Activated CD4-positive, alpha-beta T cell treated with anti-CD3 and anti-CD28 coated beads, Interleukin-2, amount 50 U/mL, for 1 hour (primary cell): ENCODE results near the gene GPC6.

Source experiments
- DNase-seq: peaks from one replicate; pipeline ENCODE4 v3.0.0-alpha.2; 2020

Gene GPC6

GRCh38 chr13:94080527-94080926 lies 853.9 kb downstream of the GPC6 start:
- no peak for DNase-seq

DNA sequence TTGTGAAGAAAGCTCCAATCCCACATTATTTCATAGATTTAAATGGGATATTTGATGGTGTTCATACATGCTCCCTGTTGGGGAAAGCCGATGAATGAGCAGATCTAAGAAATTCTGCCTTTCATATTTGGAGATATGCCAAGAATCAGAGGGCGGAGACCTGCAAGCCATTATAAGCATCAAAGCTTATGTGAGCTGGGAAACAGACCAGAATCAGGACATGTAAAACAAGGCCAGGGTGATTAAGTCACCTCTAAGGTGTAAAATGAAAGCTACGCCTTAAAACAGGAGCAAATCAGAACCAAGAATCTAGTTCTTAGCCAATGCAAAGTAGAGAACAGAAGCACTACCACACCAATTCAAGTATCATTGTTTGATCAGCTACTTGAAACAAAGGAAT lies 860.5 kb downstream of the GPC6 start:
- no peak for DNase-seq

GRCh38 chr13:94088742-94089141 lies 862.1 kb downstream of the GPC6 start:
- no peak for DNase-seq

DNA sequence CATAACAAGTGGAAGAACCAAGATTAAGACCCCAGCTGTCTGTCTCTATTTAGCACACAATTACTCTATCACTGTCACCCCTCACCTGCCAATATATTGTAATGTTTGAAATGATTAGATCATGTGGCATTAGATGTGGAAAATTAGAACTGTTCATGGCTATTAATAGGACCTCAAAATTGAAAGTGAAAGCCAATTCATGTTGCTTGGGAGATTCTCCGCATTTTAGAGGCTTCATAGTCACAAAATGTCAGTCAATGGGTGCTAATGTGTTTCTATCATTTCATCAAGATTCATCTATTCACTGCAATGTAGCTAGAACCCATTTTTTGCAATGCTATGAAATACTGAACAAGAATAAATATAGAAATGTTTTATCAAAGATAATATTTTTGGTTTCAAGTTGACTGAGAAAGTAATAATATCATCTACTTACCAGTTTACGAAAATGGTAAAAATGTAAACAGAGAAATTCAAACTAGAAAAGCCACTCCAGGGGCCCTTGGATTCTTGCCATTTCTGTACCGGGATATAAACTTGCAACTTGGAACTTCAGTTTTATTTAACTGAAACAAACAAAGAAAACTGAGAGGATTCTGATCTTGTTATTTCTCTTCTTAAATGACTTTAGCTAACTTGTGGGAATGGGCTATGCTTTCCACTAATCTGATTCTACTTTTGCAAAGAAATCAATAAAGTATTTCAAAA lies 864.3 kb downstream of the GPC6 start:
- DNase-seq: no peak

DNA sequence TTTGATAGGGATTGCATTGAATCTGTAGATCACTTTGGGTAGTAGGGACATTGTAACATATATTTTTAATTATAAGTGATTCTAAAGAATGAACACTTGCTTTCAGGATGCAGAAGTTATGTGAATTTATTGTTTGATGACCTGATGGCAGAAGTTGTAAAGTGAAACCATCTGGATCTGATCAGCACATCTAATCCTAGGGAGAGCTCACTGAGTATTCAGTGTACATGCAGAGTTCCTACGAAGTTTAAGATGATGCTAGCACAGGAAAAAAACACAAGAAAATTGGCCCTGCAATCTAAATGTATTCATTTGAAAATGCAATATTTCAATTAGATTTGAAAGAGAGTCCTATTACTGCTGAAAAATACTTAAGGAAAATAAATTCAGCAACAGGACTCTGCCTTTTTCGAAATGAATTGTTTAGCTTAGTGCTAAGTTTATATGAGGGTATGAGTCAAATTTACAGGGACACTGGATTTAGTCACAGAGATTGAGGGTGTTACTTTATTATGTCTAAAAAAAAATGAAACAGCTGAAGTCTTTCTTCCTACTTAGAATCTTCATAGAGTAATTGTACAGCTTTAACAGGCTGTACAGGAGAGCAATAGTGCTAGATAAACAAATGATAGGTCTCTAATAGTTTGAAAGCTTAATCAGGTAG lies 867.2 kb downstream of the GPC6 start:
- DNase-seq: no peak

- DNase-seq: no peak
Observed at GRCh38 chr13:94109715-94110374, 883.2 kb downstream of the GPC6 start.

GRCh38 chr13:94112227-94112626 lies 885.6 kb downstream of the GPC6 start:
- DNase-seq: no peak

DNA sequence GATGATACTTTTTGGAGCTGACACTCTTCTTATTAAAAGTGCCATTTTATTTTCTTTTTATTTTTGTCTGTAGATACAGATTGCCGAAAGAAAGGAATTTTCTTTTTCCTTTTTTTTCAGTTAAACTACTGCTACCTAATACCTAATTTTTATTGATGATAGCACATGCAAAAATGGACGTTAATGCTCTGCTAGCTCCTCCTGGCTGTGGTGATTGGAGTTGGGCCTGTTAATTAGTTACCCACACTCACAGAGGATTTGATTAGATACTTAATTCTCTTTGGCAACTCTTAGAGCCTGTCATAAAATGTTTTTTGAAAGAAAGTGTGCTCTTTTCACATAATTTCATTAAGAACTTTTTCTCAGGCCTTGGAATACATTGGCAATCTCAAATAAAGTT lies 886.1 kb downstream of the GPC6 start:
- DNase-seq: no peak

- DNase-seq: no peak
Observed at GRCh38 chr13:94113245-94113644, 886.6 kb downstream of the GPC6 start.

GRCh38 chr13:94114166-94114565 lies 887.6 kb downstream of the GPC6 start:
- DNase-seq: no peak

- no peak for DNase-seq
Observed at GRCh38 chr13:94115054-94115453, 888.4 kb downstream of the GPC6 start.

GRCh38 chr13:94119360-94119936 lies 892.8 kb downstream of the GPC6 start:
- DNase-seq: no peak

- DNase-seq: no peak
Observed at GRCh38 chr13:94120878-94121277, 894.3 kb downstream of the GPC6 start.

- no peak for DNase-seq
Observed at GRCh38 chr13:94121686-94122085, 895.1 kb downstream of the GPC6 start.

- no peak for DNase-seq
Observed at GRCh38 chr13:94122300-94122915, 895.8 kb downstream of the GPC6 start.

DNA sequence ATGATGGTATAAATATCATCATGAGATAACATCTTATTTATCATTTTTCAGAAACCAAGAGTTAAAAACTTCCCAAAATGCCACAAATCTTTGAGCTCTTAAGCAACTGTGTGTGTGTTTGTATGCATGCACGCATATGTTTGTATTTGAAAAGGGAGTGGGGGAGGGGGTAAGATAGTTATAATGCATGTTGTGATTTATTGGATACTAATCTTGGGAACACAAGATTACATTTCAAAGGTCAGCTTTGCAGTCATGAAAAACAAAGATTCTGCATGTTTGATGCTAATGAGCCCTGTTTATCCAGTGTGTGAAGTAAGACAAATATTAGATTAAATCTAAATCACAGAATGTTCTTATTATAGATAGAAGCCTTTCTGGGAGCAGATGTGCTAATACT lies 897.0 kb downstream of the GPC6 start:
- no peak for DNase-seq

GRCh38 chr13:94128430-94128829 lies 901.8 kb downstream of the GPC6 start:
- no peak for DNase-seq

DNA sequence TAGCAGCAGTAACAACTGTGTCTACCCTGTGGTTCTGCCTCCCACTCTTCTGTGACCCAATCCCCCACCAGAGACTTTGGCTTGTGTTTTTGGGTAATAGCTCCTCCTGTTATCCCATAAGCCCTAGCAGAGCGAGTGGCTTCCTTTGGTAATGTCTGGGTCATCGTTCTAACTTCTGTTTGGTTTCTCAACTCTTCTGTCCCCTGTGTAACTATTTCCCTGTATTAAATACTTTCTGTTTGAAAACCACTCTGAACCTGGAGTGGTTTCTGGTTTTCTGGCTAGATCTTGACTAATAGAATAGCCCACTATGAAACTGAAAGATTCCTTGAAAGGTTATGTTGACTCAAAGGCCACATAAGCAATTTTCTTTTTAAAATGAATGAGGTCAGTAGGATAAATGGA lies 902.9 kb downstream of the GPC6 start:
- DNase-seq: no peak

- no peak for DNase-seq
Observed at GRCh38 chr13:94138831-94139230, 912.2 kb downstream of the GPC6 start.

DNA sequence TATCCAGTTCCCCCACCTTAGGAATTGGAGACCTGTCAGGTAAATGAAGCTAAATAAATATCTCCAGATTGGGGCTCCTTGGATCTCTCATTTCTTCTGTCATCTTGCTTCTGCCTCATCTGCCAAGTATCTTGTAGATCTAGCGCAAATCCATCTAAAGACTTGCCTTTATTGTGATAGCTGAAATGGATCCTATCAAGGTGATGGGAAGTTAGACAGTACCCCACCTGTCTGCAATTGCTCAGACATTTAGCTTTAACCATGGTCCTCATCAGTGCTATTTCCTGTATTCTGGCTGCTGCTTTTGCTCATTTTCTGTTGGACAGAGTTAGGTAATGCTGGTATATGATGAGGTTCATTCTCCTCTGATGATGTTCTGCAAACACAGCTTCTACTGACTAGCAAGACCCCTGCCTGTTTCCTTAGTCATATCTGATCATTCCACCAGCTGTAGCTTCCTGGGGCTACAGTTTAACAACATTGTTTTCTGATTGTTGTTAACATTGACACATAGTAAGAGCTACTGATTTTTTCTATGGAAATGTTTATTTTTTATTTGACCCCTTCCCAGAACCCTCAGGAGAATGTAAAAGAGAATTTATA lies 912.9 kb downstream of the GPC6 start:
- DNase-seq: no peak

GRCh38 chr13:94140027-94140426 lies 913.4 kb downstream of the GPC6 start:
- DNase-seq: no peak

DNA sequence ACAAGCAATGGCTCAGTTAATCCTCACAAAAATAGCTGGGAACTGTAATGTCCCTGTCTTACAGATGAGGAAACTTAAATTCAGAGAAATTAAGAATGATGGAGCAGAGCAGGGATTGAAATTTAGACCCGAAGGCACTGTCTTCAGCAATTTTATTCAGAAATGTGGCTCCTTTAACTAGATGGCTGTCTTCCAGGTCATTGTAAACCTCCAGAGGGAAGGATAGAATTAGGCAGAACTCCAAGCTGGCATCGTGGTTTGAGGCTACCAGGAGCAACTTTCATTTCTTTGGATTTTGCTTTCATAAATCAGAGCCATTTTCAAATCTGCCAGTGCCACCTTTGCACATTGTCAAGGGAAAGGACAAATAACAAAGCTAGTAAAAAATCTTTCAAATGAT lies 913.9 kb downstream of the GPC6 start:
- no peak for DNase-seq
